ENCODE measurements around the gene UBE2J2.

UBE2J2 gene

GRCh38 chr1:1212780-1213344, 60.8 kb downstream of the UBE2J2 start:
- Histone ChIP-seq H3K9ac (ENCODE audit: insufficient read length) (no peak overlapping the region), H3K27ac (no peak overlapping the region), H3K9me3 (ENCODE audit: low read depth, low read length) (no peaks in the 10 kb centered on the region), H3K4me3 (no peak overlapping the region), H3K36me3 (ENCODE audit: insufficient read depth, low read length) (peaks cover 6% of the 10 kb centered on the region; the same call in 1 of the 2 replicates)
- DNase-seq (ENCODE audit: low read depth, low spot score) = no peak
- no peak for TF ChIP-seq EZH2 (IDR thresholded peaks at IDR 0.05)

- TF ChIP-seq FOXP2 (optimal IDR thresholded peaks at IDR 0.05; ENCODE audit: control extremely low read depth, extremely low read length, insufficient read depth) (no peak), EZH2 (IDR thresholded peaks at IDR 0.05) (no peak), POLR2AphosphoS5 (IDR thresholded peaks at IDR 0.05; ENCODE audit: borderline replicate concordance, low read depth, low read length) (no peak)
- DNase-seq (ENCODE audit: low read depth, low spot score) = no peak
- Histone ChIP-seq H3K9ac (ENCODE audit: insufficient read length) (no peak overlapping the region), H3K36me3 (ENCODE audit: insufficient read depth, low read length) (peaks cover 3% of the 10 kb centered on the region; the same call in 1 of the 2 replicates), H3K27ac (no peak overlapping the region), H3K4me3 (no peak overlapping the region), H3K9me3 (ENCODE audit: low read depth, low read length) (no peaks in the 10 kb centered on the region)
Measured at GRCh38 chr1:1211541-1212441, 61.9 kb downstream of the UBE2J2 start.

DNA sequence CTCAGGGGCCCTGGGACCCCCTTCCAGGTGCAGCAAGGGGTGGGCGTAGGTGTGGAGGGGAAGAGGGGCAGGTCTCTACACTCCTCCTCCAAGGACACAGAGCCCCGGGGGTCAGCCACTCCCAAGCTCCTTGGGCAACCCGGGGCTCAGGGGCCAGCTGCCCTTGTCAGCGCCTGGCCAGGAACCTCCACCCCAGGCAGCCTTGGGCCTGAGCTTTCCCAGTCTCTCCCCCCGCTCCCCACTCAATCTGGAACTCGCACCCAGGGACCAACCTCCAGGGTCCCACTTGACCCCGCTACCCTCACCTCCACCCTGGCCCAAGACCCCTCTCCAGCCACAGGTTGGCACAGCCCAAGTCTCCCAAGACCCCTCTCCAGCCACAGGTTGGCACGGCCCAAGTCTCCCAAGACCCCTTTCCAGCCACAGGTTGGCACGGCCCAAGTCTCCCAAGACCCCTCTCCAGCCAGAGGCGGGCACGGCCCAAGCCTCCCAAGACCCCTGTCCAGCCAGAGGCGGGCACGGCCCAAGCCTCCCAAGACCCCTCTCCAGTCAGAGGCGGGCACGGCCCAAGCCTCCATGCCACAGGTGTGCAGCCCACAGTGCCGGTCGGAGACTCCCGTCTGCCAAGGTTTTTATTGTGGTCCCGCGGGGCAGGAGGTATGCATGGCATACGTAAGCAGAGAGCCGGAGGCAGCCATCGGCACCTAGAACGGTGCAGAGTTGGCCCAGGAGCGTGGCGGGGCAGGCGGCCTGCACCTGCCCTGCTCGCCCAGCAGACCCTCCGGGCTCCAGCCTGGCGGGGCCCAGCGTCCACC, 62.7 kb downstream of the UBE2J2 start:
- H3K36me3 ChIP-seq (ENCODE audit: insufficient read depth, low read length) = no peaks in the 10 kb centered on the region
- DNase-seq (ENCODE audit: low read depth, low spot score) = no peak
- no peak overlapping the region for H3K27ac ChIP-seq
- no peak overlapping the region for H3K9ac ChIP-seq (ENCODE audit: insufficient read length)
- H3K4me3 ChIP-seq = no peak overlapping the region
- no peak for TF ChIP-seq FOXP2 (optimal IDR thresholded peaks at IDR 0.05; ENCODE audit: control extremely low read depth, extremely low read length, insufficient read depth)
- TF ChIP-seq EZH2 (IDR thresholded peaks at IDR 0.05) = no peak
- TF ChIP-seq POLR2AphosphoS5 (IDR thresholded peaks at IDR 0.05; ENCODE audit: borderline replicate concordance, low read depth, low read length) = no peak
- H3K9me3 ChIP-seq (ENCODE audit: low read depth, low read length) = no peaks in the 10 kb centered on the region

GRCh38 chr1:1208713-1209433, 64.8 kb downstream of the UBE2J2 start:
- DNase-seq (ENCODE audit: low read depth, low spot score) = no peak
- Histone ChIP-seq H3K4me3 (no peak overlapping the region), H3K9ac (ENCODE audit: insufficient read length) (no peak overlapping the region), H3K36me3 (ENCODE audit: insufficient read depth, low read length) (no peaks in the 10 kb centered on the region), H3K9me3 (ENCODE audit: low read depth, low read length) (no peaks in the 10 kb centered on the region), H3K27ac (no peak overlapping the region)
- TF ChIP-seq FOXP2 (optimal IDR thresholded peaks at IDR 0.05; ENCODE audit: control extremely low read depth, extremely low read length, insufficient read depth) = no peak

DNA sequence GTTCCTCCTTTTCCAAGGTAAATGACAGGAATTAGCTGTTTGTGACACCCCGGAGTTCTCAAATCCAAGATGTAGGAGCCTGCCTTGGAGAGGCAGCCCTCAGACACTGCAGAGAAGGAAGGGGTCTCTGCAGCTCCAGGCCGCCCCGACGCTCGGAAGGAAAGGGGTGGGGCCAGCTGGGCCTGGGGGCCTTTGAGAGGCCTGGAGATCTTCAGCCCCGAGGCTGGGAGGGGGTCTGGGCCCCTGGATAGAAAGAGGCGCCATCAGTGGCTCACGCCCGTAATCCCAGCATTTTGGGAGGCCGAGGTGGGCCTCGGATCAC, 66.1 kb downstream of the UBE2J2 start:
- Histone ChIP-seq H3K9ac (ENCODE audit: insufficient read length) (no peak overlapping the region), H3K4me3 (no peak overlapping the region), H3K36me3 (ENCODE audit: insufficient read depth, low read length) (no peaks in the 10 kb centered on the region), H3K9me3 (ENCODE audit: low read depth, low read length) (no peaks in the 10 kb centered on the region), H3K27ac (no peak overlapping the region)
- no peak for TF ChIP-seq FOXP2 (optimal IDR thresholded peaks at IDR 0.05; ENCODE audit: control extremely low read depth, extremely low read length, insufficient read depth)
- TF ChIP-seq EZH2 (IDR thresholded peaks at IDR 0.05) = no peak
- no peak for TF ChIP-seq POLR2AphosphoS5 (IDR thresholded peaks at IDR 0.05; ENCODE audit: borderline replicate concordance, low read depth, low read length)
- no peak for DNase-seq (ENCODE audit: low read depth, low spot score)

GRCh38 chr1:1206966-1207531, 66.6 kb downstream of the UBE2J2 start:
- Histone ChIP-seq H3K36me3 (ENCODE audit: insufficient read depth, low read length) (no peaks in the 10 kb centered on the region), H3K27ac (no peak overlapping the region), H3K9ac (ENCODE audit: insufficient read length) (no peak overlapping the region), H3K9me3 (ENCODE audit: low read depth, low read length) (no peaks in the 10 kb centered on the region), H3K4me3 (no peak overlapping the region)
- TF ChIP-seq POLR2AphosphoS5 (IDR thresholded peaks at IDR 0.05; ENCODE audit: borderline replicate concordance, low read depth, low read length) (no peak), FOXP2 (optimal IDR thresholded peaks at IDR 0.05; ENCODE audit: control extremely low read depth, extremely low read length, insufficient read depth) (no peak), EZH2 (IDR thresholded peaks at IDR 0.05) (no peak)
- DNase-seq (ENCODE audit: low read depth, low spot score) = no peak

DNA sequence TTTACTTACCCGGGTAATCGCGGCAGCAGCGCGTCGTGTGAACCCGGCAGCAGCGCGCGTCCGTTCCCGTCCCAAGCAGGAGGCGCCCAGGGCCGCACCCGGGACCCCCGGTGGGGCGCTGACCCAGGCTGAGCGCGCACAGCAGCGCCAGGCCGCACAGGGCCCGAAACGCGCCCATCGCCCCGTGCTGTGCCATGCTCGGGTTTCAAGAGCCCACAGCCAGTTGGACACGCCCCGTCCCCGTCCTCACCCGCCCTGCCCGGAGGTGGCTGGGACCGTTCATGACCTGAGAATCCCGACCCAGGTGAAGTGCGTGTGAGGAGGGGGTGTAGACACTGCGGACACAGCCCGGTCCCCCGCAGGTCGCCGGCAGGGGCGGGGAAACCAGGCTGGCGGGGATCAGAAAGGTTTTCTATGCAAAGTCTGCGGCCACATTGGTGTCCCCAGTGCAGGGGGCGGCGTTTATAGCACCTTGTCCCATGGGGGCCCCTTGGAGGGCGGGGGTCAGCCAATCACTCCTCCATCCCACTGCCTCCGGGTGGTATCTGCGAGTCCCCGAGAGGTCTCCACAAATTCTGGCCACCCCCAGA, 67.2 kb downstream of the UBE2J2 start, which contains the start of gene TNFRSF18:
Gene TNFRSF18 (minus strand): TSS at position 217 of the 590 bp plus-strand sequence. CDS start 21 bp downstream, at position 196.
- Histone ChIP-seq H3K36me3 (ENCODE audit: insufficient read depth, low read length) (no peaks in the 10 kb centered on the region), H3K9me3 (ENCODE audit: low read depth, low read length) (no peaks in the 10 kb centered on the region), H3K27ac (no peak within 1 kb of the TSS), H3K9ac (ENCODE audit: insufficient read length) (no peak within 1 kb of the TSS), H3K4me3 (no peak within 1 kb of the TSS)
- TF ChIP-seq POLR2AphosphoS5 (IDR thresholded peaks at IDR 0.05; ENCODE audit: borderline replicate concordance, low read depth, low read length) (no peak), FOXP2 (optimal IDR thresholded peaks at IDR 0.05; ENCODE audit: control extremely low read depth, extremely low read length, insufficient read depth) (no peak), EZH2 (IDR thresholded peaks at IDR 0.05) (no peak)
- no peak for DNase-seq (ENCODE audit: low read depth, low spot score)
